ENCODE data around the gene RAB26.

Gene RAB26

GRCh38 chr16:2180461-2180860 lies 32.0 kb downstream of the RAB26 start:
- DNase-seq (ENCODE audit: low spot score) = no peak

GRCh38 chr16:2180962-2181923 lies 32.8 kb downstream of the RAB26 start:
- no peak for DNase-seq (ENCODE audit: low spot score)

- peak; percentile 39 for DNase-seq (ENCODE audit: low spot score)
Measured at GRCh38 chr16:2181952-2182351, 33.5 kb downstream of the RAB26 start.

- no peak for DNase-seq (ENCODE audit: low spot score)
Measured at GRCh38 chr16:2183671-2184070, 35.2 kb downstream of the RAB26 start.

GRCh38 chr16:2184346-2184745 lies 35.9 kb downstream of the RAB26 start:
- DNase-seq (ENCODE audit: low spot score) = no peak

GRCh38 chr16:2184962-2185361 lies 36.5 kb downstream of the RAB26 start:
- no peak for DNase-seq (ENCODE audit: low spot score)

- no peak for DNase-seq (ENCODE audit: low spot score)
Measured at GRCh38 chr16:2186064-2186463, 37.6 kb downstream of the RAB26 start.

GRCh38 chr16:2186505-2186904 lies 38.1 kb downstream of the RAB26 start:
- DNase-seq (ENCODE audit: low spot score) = no peak

- no peak for DNase-seq (ENCODE audit: low spot score)
Measured at GRCh38 chr16:2187212-2187611, 38.8 kb downstream of the RAB26 start.

- no peak for DNase-seq (ENCODE audit: low spot score)
Measured at GRCh38 chr16:2188395-2188794, 40.0 kb downstream of the RAB26 start.

- DNase-seq (ENCODE audit: low spot score) = no peak
Measured at GRCh38 chr16:2189252-2189893, 40.9 kb downstream of the RAB26 start.

- DNase-seq (ENCODE audit: low spot score) = no peak
Measured at GRCh38 chr16:2190002-2190658, 41.7 kb downstream of the RAB26 start.

GRCh38 chr16:2190659-2191445 lies 42.4 kb downstream of the RAB26 start:
- DNase-seq (ENCODE audit: low spot score) = no peak

- no peak for DNase-seq (ENCODE audit: low spot score)
Measured at GRCh38 chr16:2191446-2191706, 43.0 kb downstream of the RAB26 start.

GRCh38 chr16:2194166-2194834 lies 45.9 kb downstream of the RAB26 start:
- peak; percentile 52 for DNase-seq (ENCODE audit: low spot score)

- peak; percentile 77 for DNase-seq (ENCODE audit: low spot score)
Measured at GRCh38 chr16:2194852-2195321, 46.5 kb downstream of the RAB26 start.

GRCh38 chr16:2195322-2196161 lies 47.1 kb downstream of the RAB26 start:
- DNase-seq (ENCODE audit: low spot score) = no peak

GRCh38 chr16:2196162-2196980 lies 47.9 kb downstream of the RAB26 start, which contains the start of gene CASKIN1:
Gene CASKIN1, minus strand, starts transcription at chr16:2196605. Its CDS starts 173 bp downstream, at chr16:2196432.
- peak; percentile 36 for DNase-seq (ENCODE audit: low spot score)

GRCh38 chr16:2196981-2197511 lies 48.6 kb downstream of the RAB26 start:
- DNase-seq (ENCODE audit: low spot score) = no peak

Data from SW480 (cell line).